T-helper 9 cell (primary cell): ENCODE measurements around the gene PCDHB7.
"Not testable (repeated sequence)": the region's sequence is repeated elsewhere in the genome, so short reads cannot be mapped to it uniquely, and the experiment has no call there.

Source experiments
- DNase-seq: peaks from one replicate; pipeline ENCODE4 v3.0.0-alpha.2; 2020

PCDHB7 gene

DNA sequence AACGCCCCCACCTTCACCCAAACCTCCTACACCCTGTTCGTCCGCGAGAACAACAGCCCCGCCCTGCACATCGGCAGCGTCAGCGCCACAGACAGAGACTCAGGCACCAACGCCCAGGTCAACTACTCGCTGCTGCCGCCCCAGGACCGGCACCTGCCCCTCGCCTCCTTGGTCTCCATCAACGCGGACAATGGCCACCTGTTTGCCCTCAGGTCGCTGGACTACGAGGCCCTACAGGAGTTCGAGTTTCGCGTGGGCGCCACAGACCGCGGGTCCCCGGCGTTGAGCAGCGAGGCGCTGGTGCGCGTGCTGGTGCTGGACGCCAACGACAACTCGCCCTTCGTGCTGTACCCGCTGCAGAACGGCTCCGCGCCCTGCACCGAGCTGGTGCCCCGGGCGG, 52.4 kb downstream of the PCDHB7 start:
- DNase-seq, result not testable (repeated sequence)

- DNase-seq, result not testable (repeated sequence)
Measured at GRCh38 chr5:141225421-141225820, 53.0 kb downstream of the PCDHB7 start.
